ENCODE results near the gene TSPAN11. TPM values are rescaled to one million over a fixed set of nuclear protein-coding genes. Genes with fewer than 3 reads are reported as not detected.
"Not testable (repeated sequence)": the region's sequence is repeated elsewhere in the genome, so short reads cannot be mapped to it uniquely, and the experiment has no call there.

TSPAN11 gene
- total and polyA plus RNA-seq, 2 donors: 4.1 to 18.3 TPM

DNA sequence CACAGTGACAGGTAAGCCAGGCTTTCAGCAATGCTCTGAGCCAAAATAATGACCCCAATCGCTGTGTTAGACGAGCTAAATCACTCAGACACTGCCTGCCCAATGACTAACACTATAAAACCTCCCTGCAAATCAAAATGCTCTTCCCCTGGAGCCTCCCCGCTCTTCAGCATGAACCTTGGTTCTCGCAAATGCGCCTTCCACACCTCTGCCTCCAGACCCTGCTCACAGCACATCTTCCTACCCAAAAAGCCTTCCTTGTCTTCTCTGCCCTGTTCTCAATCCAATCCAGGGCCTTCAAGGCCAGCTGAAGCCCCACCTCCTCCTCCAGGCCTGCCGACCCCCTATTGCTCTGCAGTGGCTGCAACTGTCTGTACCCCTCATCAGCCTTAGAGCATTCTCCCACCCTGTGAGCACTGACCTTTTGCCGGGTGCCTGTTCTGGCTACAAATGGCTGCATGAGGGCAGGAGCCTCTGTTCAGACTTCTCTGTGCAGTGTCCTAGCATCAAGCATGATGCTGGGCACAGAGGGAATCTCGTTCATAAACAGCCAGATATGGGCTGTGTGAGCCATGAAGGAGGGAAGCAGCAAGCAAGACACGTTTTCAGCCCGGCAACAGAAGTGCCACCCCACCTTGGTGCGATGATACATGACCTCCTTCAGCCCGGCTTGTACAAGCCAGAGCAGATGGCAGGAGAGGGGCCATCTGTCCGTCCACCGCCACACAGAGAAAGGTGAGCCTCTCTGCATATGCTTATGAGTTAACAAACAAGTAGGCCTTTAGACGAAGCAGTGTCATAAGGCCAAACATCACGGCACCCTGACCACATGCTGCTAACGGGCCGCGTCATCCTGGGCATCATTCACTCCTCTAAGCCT is 82.7 kb downstream of the TSPAN11 start:
- 81% methylated on average over 19 of the region's 19 CpGs for WGBS
- H3K27ac ChIP-seq (ENCODE audit: low read depth): no peak overlapping the region
- H3K4me3 ChIP-seq (ENCODE audit: low read depth, low read length): no peak overlapping the region
- no peaks in the 10 kb centered on the region for H3K36me3 ChIP-seq (ENCODE audit: insufficient read depth)
- DNase-seq (ENCODE audit: extremely low spot score): no peak
- H3K4me1 ChIP-seq (ENCODE audit: insufficient read depth): no peaks in the 10 kb centered on the region

DNA sequence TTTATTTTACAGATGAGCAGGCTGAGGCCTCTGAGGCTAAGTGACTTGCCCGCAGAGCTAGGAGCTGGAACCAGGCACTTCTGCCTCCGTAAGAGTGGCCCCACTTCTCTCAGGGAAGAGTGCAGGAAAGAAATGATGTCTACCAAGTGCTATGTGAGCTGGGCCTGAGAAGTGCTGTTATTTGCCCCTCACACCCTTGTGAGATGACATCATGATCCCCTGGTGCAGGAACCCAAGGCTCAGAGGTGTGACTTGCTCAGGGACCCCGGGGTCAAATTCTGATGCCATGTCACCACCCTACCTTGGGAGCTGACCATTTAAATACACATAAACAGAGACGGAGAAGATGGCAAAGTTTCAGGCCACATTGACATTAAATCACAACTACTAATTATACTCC is 83.4 kb downstream of the TSPAN11 start:
- DNase-seq (ENCODE audit: extremely low spot score): no peak
- WGBS: 90% methylated on average over 4 of the region's 4 CpGs
- Histone ChIP-seq H3K4me3 (ENCODE audit: low read depth, low read length) (no peak overlapping the region), H3K4me1 (ENCODE audit: insufficient read depth) (no peaks in the 10 kb centered on the region), H3K27ac (ENCODE audit: low read depth) (no peak overlapping the region), H3K36me3 (ENCODE audit: insufficient read depth) (no peaks in the 10 kb centered on the region)

DNA sequence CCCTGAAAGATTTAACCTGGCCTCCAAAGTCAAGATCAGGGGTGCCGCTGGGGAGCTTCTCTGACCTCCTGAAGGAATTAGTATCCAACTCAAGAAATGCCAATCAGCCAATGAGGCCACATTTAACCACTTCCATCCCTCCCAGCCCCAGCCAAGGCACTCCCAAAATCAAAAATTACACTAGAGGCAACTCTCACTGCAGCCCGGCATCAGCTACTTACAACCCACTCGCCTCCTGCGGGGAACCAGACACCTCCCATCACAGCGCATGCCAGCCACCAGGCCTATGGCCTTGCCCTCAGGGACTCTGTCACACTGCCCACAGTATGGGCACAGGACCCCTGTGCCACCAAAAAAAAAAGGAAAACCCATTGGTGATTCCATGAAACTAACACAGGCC is 84.8 kb downstream of the TSPAN11 start:
- no peak for DNase-seq (ENCODE audit: extremely low spot score)

DNA sequence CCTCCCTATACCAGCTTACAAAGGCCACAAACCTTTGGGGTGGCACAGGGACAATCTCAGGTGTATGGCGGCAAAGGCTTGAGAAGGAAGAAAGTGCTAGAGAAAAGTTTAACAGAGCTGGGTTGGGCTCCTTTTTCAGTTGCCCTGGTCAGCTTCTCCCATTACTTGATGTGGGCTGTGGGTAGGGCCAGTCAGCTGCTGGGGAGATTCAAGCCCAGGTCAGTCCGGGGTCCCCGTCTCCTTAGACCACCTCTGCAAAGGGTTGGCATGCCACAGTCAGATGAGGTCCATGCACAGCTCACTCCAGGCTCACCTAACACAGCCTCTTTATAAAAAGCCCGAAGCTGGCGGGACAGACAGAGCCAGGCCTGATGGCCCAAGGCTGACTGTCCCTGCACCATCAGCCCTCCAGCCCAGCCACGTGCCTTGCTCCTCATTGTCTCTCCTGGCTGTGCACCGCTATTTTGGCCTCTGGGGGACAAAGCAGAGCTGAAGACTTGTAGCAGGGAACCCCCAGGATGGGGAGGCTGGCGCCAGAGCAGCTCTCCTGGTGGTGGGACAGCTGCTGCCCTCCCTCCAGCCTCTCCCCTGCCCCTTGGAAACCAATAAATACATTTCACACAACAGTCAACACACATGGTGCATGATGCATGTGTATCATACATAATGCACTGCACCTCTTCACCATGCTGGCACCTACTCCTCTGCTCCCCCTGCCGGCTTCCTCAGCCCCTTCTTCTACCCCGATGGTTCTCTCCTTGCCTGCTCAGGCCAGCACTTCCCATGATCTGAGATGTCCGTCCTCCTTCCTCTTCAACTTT is 85.4 kb downstream of the TSPAN11 start:
- Histone ChIP-seq H3K27ac (ENCODE audit: low read depth) (no peak overlapping the region), H3K36me3 (ENCODE audit: insufficient read depth) (no peaks in the 10 kb centered on the region), H3K4me3 (ENCODE audit: low read depth, low read length) (no peak overlapping the region), H3K4me1 (ENCODE audit: insufficient read depth) (no peaks in the 10 kb centered on the region)
- DNase-seq (ENCODE audit: extremely low spot score): no peak
- WGBS: 90% methylated on average over 11 of the region's 11 CpGs

More for the DNA sequence above, 84.8 kb downstream of the TSPAN11 start:
- no peak overlapping the region for H3K4me3 ChIP-seq (ENCODE audit: low read depth, low read length)
- H3K36me3 ChIP-seq (ENCODE audit: insufficient read depth): no peaks in the 10 kb centered on the region
- H3K4me1 ChIP-seq (ENCODE audit: insufficient read depth): no peaks in the 10 kb centered on the region
- H3K27ac ChIP-seq (ENCODE audit: low read depth): no peak overlapping the region
- WGBS: 87% methylated on average over 5 of the region's 5 CpGs

DNA sequence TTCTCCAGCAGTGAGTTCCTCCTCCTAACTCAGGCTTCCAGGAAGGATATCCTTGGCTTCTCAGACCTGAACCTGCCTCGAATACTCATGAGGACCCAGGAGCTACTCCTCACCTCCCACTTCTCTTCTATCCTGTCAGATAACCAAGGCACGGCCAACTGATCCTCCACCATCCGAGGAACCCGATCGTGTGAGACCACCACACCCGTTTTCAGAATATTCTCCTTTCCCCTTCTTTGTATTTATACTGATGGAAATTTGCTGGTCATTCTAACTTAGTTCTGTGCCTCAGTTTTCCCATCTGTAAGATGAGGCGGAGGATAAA is 86.0 kb downstream of the TSPAN11 start:
- WGBS: 89% methylated on average over 7 of the region's 7 CpGs
- DNase-seq (ENCODE audit: extremely low spot score); H3K27ac ChIP-seq (ENCODE audit: low read depth); H3K4me1 ChIP-seq (ENCODE audit: insufficient read depth); H3K36me3 ChIP-seq (ENCODE audit: insufficient read depth); H3K4me3 ChIP-seq (ENCODE audit: low read depth, low read length): not testable (repeated sequence)

DNA sequence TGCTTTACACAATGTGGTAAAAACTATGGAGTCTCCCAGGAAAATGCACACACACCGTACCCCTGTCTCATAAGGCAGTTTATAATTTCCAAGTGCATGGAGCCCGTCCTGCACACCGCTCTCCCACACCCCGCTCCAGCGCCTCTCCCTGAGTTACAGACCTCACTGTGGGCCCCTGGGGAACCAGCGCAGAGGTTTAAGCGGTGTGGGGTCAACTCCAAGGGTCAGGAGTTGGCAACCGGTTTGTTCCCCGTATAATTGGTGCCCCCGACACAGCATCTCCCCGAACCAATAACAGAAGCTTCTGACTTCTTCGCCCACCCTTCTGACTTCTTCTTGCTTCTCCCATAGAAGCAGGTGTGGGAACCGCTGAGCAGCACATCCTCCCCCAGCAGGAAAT is 88.7 kb downstream of the TSPAN11 start:
- Histone ChIP-seq H3K4me3 (ENCODE audit: low read depth, low read length) (no peak overlapping the region), H3K36me3 (ENCODE audit: insufficient read depth) (no peaks in the 10 kb centered on the region), H3K4me1 (ENCODE audit: insufficient read depth) (no peaks in the 10 kb centered on the region), H3K27ac (ENCODE audit: low read depth) (no peak overlapping the region)
- WGBS: 92% methylated on average over 13 of the region's 13 CpGs
- no peak for DNase-seq (ENCODE audit: extremely low spot score)

DNA sequence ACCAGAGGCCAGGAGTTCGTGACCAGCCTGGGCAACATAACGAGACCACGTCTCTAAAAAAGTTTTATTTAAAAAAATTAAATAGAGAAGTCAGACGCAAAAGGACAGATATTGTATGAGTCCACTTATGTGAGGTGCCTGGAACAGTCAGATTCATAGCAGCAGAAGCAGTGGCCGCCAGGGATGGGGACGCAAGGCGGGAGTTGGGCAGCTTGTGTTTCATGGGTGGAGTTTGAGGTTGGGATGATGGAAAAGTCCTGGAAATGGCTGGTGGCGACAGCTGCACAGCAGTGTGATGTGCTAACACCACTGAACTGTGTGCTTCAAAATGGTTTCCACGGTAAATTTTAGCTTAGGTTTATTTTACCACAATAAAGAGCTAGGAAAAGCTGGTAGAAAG is 89.5 kb downstream of the TSPAN11 start:
- no peak for DNase-seq (ENCODE audit: extremely low spot score)
- Histone ChIP-seq H3K36me3 (ENCODE audit: insufficient read depth) (no peaks in the 10 kb centered on the region), H3K4me3 (ENCODE audit: low read depth, low read length) (no peak overlapping the region), H3K27ac (ENCODE audit: low read depth) (no peak overlapping the region), H3K4me1 (ENCODE audit: insufficient read depth) (no peaks in the 10 kb centered on the region)
- 88% methylated on average over 9 of the region's 9 CpGs for WGBS

DNA sequence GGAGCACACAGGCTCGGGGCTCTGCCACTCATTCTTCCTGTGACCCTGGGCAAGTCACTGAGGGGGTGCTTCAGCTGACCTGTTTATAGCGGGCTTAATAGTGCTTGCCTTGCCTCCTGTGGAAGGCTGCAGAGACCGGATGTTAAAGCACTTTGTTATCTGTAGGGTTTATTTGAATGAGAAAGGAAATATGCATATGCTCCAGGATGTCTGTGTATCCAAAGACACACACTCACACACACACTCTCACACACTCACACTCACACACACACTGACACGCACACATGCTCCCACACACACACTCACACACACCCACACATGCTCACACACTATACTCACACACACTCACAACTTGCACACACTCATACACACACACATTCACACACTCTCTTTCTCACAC is 91.0 kb downstream of the TSPAN11 start:
- DNase-seq (ENCODE audit: extremely low spot score): no peak
- Histone ChIP-seq H3K4me1 (ENCODE audit: insufficient read depth) (no peaks in the 10 kb centered on the region), H3K27ac (ENCODE audit: low read depth) (no peak overlapping the region), H3K4me3 (ENCODE audit: low read depth, low read length) (no peak overlapping the region), H3K36me3 (ENCODE audit: insufficient read depth) (no peaks in the 10 kb centered on the region)
- WGBS: 74% methylated on average over 4 of the region's 4 CpGs

DNA sequence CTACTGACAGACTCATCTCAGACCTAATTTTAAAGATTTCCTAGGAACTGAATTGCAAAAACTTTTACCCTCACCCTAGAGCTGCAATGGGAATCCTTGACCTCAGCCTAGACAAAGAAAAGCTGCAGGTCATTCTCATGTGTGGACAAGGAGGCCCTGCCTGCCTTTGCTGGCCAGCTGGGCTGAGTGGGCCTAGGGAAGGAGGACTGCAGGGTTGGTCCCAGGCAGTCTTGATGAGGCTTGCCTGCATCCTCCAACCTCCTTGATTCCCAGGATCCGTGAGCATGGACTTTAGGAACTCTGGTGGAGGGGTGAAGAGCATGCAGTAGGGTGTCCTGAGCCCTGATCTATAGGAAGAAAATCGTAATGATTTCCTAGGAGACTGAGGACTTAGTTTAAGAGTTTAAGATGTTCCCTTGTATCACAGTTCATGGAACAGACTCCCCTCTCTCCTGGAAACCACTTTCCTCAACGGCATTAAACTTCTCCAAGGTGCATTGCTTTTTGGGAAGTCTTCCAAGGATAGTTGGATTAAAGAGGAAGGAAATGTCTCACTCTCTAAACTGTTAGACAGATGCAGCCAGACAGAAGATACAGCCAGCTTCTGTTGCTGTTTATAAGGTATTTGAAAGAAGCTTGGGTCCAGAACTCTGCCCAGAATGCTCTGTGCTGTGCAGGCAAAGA is 91.7 kb downstream of the TSPAN11 start:
- Histone ChIP-seq H3K4me3 (ENCODE audit: low read depth, low read length) (no peak overlapping the region), H3K27ac (ENCODE audit: low read depth) (no peak overlapping the region), H3K36me3 (ENCODE audit: insufficient read depth) (no peaks in the 10 kb centered on the region), H3K4me1 (ENCODE audit: insufficient read depth) (no peaks in the 10 kb centered on the region)
- no peak for DNase-seq (ENCODE audit: extremely low spot score)
- WGBS: 62% methylated on average over 3 of the region's 3 CpGs

DNA sequence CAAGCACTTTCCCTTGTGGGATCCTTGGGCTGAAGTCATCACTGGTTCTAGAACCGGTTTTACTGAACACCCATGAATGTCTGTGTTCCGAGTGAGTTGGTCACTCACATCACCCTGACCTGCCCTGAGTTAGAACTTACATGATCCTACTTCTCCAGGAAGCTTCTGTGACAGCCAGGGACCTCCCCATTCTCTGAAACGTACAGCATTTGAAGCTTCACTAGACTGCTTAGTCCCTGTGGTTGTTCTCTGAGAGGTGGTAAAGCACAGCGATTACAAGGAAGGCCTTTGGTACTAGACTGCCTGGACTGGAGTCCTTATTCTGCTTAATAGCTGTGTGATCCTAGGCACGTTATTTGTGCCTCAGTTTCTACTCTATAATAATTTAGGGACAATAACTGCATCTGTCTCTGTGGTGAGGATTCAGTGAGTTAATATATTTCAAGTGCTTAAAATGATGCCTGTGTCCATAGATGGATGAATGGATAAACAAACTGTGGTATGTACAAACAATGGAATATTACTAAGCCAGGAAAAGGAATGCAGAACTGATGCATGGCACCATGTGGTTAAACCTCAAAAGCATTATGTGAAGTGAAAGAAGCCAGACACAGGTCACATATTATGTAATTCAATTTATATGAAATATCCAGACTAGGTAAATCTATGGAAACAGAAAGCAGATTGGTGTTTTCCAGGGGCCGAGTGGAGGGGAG is 92.4 kb downstream of the TSPAN11 start:
- no peak for DNase-seq (ENCODE audit: extremely low spot score)
- H3K27ac ChIP-seq (ENCODE audit: low read depth): no peak overlapping the region
- H3K36me3 ChIP-seq (ENCODE audit: insufficient read depth): no peaks in the 10 kb centered on the region
- H3K4me3 ChIP-seq (ENCODE audit: low read depth, low read length): no peak overlapping the region
- H3K4me1 ChIP-seq (ENCODE audit: insufficient read depth): no peaks in the 10 kb centered on the region
- WGBS: 83% methylated on average over 6 of the region's 6 CpGs

DNA sequence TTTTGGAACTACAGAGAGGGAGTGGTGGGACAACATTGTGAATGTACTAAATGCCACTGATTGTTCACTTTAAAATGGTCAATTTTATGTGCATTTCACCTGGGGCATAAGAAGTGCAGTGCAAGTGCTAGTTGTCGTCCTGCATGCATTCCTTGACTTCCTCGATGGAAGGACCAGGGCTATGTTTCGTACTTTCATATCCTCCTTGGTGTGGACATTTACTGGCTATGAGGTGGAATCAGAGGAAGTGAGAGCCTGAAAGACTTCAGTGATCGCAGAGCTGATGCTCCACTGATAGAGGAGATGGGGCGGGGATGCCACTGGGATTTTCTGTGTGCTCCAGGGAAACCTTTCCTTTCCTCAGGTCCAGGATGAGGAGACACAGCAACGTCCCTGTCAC is 93.0 kb downstream of the TSPAN11 start:
- H3K27ac ChIP-seq (ENCODE audit: low read depth): no peak overlapping the region
- DNase-seq (ENCODE audit: extremely low spot score): no peak
- H3K4me1 ChIP-seq (ENCODE audit: insufficient read depth): no peaks in the 10 kb centered on the region
- no peak overlapping the region for H3K4me3 ChIP-seq (ENCODE audit: low read depth, low read length)
- WGBS: 90% methylated on average over 6 of the region's 6 CpGs
- H3K36me3 ChIP-seq (ENCODE audit: insufficient read depth): no peaks in the 10 kb centered on the region

DNA sequence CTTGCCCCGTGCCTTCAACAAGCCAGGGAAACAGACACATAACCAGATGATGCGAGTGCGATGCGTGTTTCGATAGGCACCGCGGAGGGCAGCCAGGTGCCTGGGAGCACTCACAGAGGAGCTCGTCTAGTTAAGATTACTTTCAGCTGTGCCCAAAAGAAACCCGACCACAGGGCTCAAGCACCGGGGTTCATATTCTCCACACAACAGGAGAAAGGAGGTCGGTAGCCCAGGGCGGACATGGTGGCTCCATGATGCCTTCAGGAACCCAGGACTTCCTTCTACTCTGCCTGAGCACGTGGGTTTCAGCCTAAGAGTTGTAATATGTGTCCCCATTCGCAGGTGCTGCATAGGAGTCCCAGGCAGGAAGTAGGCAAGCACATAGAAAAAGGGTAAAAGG is 93.4 kb downstream of the TSPAN11 start:
- WGBS: 87% methylated on average over 14 of the region's 14 CpGs
- Histone ChIP-seq H3K4me1 (ENCODE audit: insufficient read depth) (no peaks in the 10 kb centered on the region), H3K27ac (ENCODE audit: low read depth) (no peak overlapping the region), H3K4me3 (ENCODE audit: low read depth, low read length) (no peak overlapping the region), H3K36me3 (ENCODE audit: insufficient read depth) (no peaks in the 10 kb centered on the region)
- DNase-seq (ENCODE audit: extremely low spot score): no peak

DNA sequence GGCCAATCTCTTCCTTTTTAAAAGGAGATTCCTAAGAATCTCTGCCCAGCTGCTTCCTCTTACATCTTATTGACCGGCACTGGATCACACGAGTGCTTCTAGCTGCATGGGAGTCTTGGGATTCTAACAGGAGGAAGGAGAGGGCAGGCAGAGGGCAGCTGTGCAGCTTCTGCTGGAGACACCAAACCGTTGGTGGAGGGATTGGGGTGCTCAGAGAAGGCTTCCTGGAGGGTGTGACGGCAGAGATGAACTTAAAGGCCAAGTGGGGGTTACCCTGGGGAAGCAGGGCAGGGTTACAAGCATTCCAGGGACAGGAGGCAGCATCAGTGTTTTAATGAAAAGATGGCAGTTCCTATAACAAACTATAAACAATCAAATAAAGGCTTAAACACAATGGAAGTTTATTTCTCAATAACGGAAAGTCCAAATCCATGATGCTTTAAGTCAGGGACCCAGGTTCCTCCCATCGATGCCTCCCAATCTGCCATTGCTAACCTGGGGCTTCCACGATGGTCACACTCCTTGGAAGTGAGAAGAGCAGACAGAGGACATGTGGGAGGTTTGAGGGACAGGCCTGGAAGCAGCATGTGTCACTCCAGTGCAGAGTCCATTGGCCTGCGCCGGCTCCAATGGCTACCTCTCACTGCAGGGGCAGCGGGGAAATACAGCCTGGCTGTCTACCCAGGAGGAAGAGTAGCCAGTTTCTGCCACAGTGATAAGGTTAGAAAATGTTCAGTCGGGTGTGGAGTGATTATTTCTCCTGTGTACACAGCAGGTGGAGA is 94.0 kb downstream of the TSPAN11 start:
- DNase-seq (ENCODE audit: extremely low spot score): no peak
- WGBS: 85% methylated on average over 11 of the region's 11 CpGs
- Histone ChIP-seq H3K4me3 (ENCODE audit: low read depth, low read length) (no peak overlapping the region), H3K4me1 (ENCODE audit: insufficient read depth) (no peaks in the 10 kb centered on the region), H3K36me3 (ENCODE audit: insufficient read depth) (no peaks in the 10 kb centered on the region), H3K27ac (ENCODE audit: low read depth) (no peak overlapping the region)

Measured in urinary bladder (tissue), 4 donors.